ENCODE measurements around the gene MAP3K3. TPM values are rescaled to one million over a fixed set of nuclear protein-coding genes. Genes with fewer than 3 reads are reported as not detected.

MAP3K3 gene
- total and polyA plus RNA-seq, 10 of the 15 experiments (the other 5 are each of a cell fraction or from before 2014, with no cell fraction given) = 1.6 to 24.1 (median 15.0) TPM

GRCh38 chr17:63694229-63694949, 72.2 kb downstream of the MAP3K3 start (continued):
- TF ChIP-seq CUX1 (IDR thresholded peaks at IDR 0.05; ENCODE audit: insufficient replicate concordance, low read depth, low read length) = no peak
- TF ChIP-seq ZBTB11 (CRISPR knock-in tag; IDR thresholded peaks at IDR 0.05) = no peak

All from GM12878 (cell line).